HUES6 (cell line): ENCODE data around the gene UBAP1.

Experiments
- H3K27ac ChIP-seq: 2 replicates; pipeline ENCODE4 v1.7.0; 2013; ENCODE audit warnings: low read depth, mild to moderate bottlenecking, low read length, inconsistent platforms
- H3K27me3 ChIP-seq: 2 replicates; pipeline ENCODE4 v1.6.1; 2013; ENCODE audit warnings: low read length; ENCODE audit not compliant: control insufficient read depth, insufficient read depth
- H3K36me3 ChIP-seq: 2 replicates; pipeline ENCODE4 v1.6.1; 2013; ENCODE audit warnings: low read length; ENCODE audit not compliant: control insufficient read depth, insufficient read depth
- H3K4me1 ChIP-seq: 2 replicates; pipeline ENCODE4 v1.6.1; 2013; ENCODE audit warnings: low read length; ENCODE audit not compliant: control insufficient read depth, insufficient read depth
- H3K4me3 ChIP-seq: 2 replicates; pipeline ENCODE4 v1.5.1; 2013; ENCODE audit warnings: low read depth, low read length
- H3K9ac ChIP-seq: one replicate; pipeline ENCODE4 v1.6.1; 2013; ENCODE audit warnings: mild to moderate bottlenecking, low read length
- H3K9me3 ChIP-seq: 2 replicates; pipeline ENCODE4 v1.6.1; 2013; ENCODE audit warnings: low read depth, low read length; ENCODE audit not compliant: control insufficient read depth, insufficient read depth

UBAP1 gene

DNA sequence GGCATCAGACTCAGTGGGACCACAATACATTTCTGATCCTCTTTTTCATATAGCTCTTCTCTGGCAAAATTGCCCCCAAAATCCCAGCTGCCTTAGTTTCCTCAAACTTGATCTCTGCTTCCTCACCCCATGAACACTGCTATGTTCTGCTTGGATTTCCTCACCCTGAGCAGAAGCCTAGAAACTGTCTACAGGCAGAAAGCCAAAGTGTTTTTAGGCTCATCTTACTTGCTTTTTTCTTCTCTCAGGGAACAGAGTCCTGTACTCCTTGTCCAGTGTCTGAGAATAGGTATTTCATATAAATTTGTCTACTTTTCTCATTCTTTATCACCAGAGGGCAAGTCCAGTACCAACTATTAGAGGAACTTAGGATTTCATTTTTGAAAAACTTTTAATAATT lies 21.5 kb upstream of the UBAP1 start:
- Histone ChIP-seq H3K9me3 (no peaks in the 10 kb centered on the region), H3K4me1 (peaks cover 6% of the 10 kb centered on the region), H3K9ac (no peak overlapping the region), H3K27ac (no peak overlapping the region), H3K4me3 (no peak overlapping the region), H3K27me3 (no peaks in the 10 kb centered on the region), H3K36me3 (no peaks in the 10 kb centered on the region)

DNA sequence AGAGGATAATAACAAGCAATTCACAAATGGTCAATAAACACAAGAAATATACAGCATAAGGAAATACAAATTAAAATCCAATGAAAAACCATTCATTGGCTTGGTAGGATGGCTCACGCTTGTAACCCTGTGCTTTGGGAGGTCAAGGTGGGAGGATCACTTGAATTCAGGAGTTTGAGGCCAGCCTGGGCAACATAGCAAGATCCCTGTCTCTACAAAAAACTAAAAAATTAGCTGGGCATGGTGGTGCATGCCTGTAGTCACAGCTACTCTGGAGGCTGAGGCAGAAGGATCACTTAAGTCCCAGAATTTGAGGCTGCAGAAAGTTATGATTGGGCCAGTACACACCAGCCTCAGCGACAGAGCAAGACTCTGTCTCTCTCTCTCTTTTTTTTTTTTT lies 20.9 kb upstream of the UBAP1 start:
- no peak overlapping the region for H3K9ac ChIP-seq
- H3K9me3 ChIP-seq, result no peaks in the 10 kb centered on the region
- no peak overlapping the region for H3K4me3 ChIP-seq
- no peaks in the 10 kb centered on the region for H3K27me3 ChIP-seq
- H3K36me3 ChIP-seq, result no peaks in the 10 kb centered on the region
- H3K4me1 ChIP-seq, result peaks cover 6% of the 10 kb centered on the region
- no peak overlapping the region for H3K27ac ChIP-seq

- Histone ChIP-seq H3K27me3 (no peaks in the 10 kb centered on the region), H3K9me3 (no peaks in the 10 kb centered on the region), H3K4me1 (peaks cover 6% of the 10 kb centered on the region), H3K9ac (no peak overlapping the region), H3K27ac (no peak overlapping the region), H3K36me3 (no peaks in the 10 kb centered on the region), H3K4me3 (no peak overlapping the region)
Measured at GRCh38 chr9:34158362-34158869, 20.4 kb upstream of the UBAP1 start.

GRCh38 chr9:34163434-34163833 lies 15.4 kb upstream of the UBAP1 start:
- peaks cover 1% of the 10 kb centered on the region; the same call in 1 of the 2 replicates for H3K4me1 ChIP-seq
- H3K4me3 ChIP-seq, result no peak overlapping the region
- no peaks in the 10 kb centered on the region for H3K27me3 ChIP-seq
- no peak overlapping the region for H3K9ac ChIP-seq
- H3K36me3 ChIP-seq, result no peaks in the 10 kb centered on the region
- H3K27ac ChIP-seq, result no peak overlapping the region
- H3K9me3 ChIP-seq, result no peaks in the 10 kb centered on the region

DNA sequence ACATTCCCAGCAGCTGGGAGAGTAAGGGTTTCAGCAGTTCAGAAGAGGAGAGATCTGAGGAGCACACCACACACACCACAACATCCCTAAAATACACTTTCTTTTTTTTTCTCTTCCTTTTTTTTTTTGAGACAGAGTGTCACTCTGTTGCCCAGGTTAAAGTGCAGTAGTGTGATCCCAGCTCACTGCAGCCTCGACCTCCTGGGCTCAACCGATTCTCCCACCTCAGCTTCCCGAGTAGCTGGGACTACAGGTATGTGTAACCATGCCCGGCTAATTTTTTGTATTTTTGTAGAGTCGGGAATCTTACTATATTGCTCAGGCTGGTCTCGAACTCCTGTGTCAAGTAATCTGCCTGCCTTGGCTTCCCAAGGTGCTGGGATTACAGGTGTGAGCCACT lies 9.7 kb upstream of the UBAP1 start:
- Histone ChIP-seq H3K27me3 (no peaks in the 10 kb centered on the region), H3K4me1 (no peaks in the 10 kb centered on the region), H3K9me3 (no peaks in the 10 kb centered on the region), H3K27ac (no peak overlapping the region), H3K36me3 (no peaks in the 10 kb centered on the region), H3K9ac (no peak overlapping the region), H3K4me3 (no peak overlapping the region)

DNA sequence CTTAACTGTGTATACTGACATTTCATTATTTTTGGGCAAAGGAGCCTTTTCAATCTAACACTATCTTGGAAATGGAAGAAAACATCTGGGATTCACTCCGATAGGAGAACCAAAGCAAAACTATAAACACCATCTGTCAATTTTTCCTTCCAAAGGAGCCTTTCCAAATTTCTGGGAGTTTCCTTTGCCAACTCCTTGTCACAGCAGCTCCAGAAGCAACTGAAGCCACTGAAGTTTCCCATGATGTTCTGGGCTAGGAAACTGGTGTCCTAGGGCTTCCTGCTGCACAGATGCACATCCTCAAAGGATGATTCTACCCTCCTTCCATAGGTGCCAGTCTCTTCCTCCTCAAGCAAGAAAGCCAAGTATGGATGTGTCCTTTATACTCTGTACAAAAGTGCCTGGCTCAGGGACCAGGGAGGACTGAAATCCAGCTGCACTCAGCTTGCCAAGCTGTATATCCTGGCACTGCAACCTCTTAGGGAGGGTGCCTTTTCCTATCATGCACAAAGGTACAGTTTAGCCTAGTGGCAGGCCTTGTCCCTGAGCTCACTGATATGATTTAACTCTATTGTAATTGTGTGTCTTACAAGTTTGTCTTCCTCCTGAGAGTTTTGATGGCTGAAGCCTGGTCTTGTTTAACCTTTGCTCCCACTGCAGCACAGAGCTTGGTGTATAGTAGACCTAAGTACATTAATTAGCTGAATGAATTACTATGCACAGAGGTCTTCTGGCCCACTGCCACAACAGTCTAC lies 8.4 kb upstream of the UBAP1 start:
- Histone ChIP-seq H3K27me3 (no peaks in the 10 kb centered on the region), H3K4me3 (no peak overlapping the region), H3K27ac (no peak overlapping the region), H3K36me3 (no peaks in the 10 kb centered on the region), H3K9me3 (no peaks in the 10 kb centered on the region), H3K9ac (no peak overlapping the region), H3K4me1 (no peaks in the 10 kb centered on the region)

DNA sequence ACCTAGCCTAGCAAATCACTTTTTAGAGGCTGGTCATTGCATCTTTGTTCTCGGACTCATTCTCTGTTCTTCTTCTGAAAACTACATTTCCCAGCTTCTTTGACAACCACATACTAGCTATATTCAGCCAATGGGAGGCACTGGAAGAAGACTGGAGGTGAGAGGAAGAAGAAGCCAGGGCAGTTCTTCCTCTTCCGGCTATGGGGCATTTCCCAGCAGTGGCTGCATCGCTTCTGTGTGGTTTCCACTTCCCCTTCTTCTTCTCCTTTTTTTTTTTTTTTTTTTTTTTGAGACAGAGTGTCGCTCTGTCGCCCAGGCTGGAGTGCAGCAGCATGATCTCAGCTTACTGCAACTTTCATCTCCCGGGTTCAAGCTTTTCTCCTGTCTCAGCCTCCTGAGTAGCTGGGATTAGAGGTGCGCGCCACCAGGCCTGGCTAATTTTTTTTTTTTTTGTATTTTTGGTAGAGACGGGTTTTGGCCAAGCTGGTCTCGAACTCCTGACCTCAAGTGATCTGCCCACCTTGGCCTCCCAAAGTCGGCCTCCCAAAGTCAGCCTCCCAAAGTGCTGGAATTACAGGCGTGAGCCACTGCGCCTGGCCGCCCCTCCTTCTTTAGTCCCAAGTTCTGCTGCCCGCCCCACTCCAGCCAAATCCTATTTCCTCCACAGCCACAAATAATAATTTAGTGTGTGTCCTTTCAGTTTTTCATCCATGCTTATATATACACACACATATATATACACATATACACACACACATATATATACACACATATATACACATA lies 6.9 kb upstream of the UBAP1 start:
- Histone ChIP-seq H3K27ac (no peak overlapping the region), H3K27me3 (no peaks in the 10 kb centered on the region), H3K4me1 (no peaks in the 10 kb centered on the region), H3K36me3 (no peaks in the 10 kb centered on the region), H3K4me3 (no peak overlapping the region), H3K9ac (no peak overlapping the region), H3K9me3 (no peaks in the 10 kb centered on the region)

DNA sequence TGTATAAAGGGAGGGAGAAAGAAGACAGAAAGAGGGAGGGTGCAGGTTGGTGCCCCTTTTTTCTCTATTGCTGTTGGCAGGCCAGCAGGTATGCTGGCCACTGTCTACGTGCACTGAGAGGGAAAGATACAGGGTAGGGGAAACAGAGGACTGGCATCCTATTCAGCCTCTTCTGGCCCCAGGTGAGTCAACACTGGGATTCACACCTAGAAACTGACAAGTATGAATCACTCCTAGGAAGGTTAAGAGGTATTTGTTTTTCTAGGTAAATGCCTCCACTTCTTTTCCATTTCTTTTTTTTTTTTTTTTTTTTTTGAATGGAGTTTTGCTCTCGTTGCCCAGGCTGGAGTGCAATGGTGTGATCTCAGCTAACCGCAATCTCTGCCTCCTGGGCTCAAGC lies 2.8 kb upstream of the UBAP1 start:
- Histone ChIP-seq H3K27ac (no peak overlapping the region), H3K36me3 (no peaks in the 10 kb centered on the region), H3K27me3 (no peaks in the 10 kb centered on the region), H3K4me3 (no peak overlapping the region), H3K9me3 (no peaks in the 10 kb centered on the region), H3K4me1 (no peaks in the 10 kb centered on the region), H3K9ac (no peak overlapping the region)

DNA sequence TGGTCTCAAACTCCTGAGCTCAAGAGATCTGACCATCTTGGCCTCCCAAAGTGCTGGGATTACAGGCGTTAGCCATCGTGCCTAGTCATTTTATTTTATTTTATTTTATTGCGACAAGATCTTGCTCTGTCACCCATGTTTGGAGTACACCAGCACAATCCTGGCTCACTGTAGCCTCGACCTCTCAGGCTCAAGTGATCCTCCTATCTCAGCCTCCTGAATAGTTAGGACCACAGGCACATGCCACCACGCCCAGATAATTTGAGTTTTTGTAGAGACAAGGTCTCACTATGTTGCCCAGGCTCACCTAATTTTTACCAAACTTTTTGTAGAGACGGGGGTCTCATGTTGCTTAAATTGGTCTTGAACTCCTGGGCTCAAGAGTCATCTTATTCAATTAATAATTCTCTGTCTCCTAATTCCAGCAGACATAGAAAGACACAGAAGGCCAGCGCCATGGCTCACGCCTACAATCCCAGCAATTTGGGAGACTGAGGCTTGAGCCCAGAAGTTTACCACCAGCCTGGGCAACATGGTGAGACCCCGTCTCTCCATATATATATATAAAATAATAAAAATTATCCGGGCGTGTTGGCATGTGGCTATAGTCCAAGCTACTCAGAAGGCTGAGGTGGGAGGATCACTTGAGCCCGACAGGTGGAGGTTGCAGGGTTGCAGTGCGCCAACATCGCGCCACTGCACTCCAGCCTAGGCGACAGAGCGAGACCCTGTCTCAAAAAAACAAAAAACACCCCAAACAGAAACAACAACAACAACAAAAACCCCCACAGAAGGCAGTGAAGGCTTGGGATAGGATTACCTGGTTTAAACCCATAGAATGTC lies 1.0 kb upstream of the UBAP1 start:
- Histone ChIP-seq H3K36me3 (no peaks in the 10 kb centered on the region), H3K27ac (no peak overlapping the region), H3K4me1 (no peaks in the 10 kb centered on the region), H3K27me3 (no peaks in the 10 kb centered on the region), H3K9ac (peak overlapping the region; percentile 90), H3K4me3 (peak overlapping the region; percentile 75), H3K9me3 (no peaks in the 10 kb centered on the region)

- no peaks in the 10 kb centered on the region for H3K4me1 ChIP-seq
- H3K9me3 ChIP-seq, result no peaks in the 10 kb centered on the region
- H3K27me3 ChIP-seq, result no peaks in the 10 kb centered on the region
- H3K27ac ChIP-seq, result peak overlapping the region; percentile 84
- H3K36me3 ChIP-seq, result peaks cover 3% of the 10 kb centered on the region; the same call in 1 of the 2 replicates
- peak overlapping the region; percentile 90 for H3K9ac ChIP-seq
- peak overlapping the region; percentile 75 for H3K4me3 ChIP-seq
Measured at GRCh38 chr9:34179213-34180136, 632 bp downstream of the UBAP1 start.
